ENCODE data around the gene ZBTB17. TPM values are rescaled to one million over a fixed set of nuclear protein-coding genes. Genes with fewer than 3 reads are reported as not detected.

Gene ZBTB17
- total RNA-seq, 2 experiments from 2014 or later = 52.9 to 53.4 TPM

GRCh38 chr1:15911927-15912326 is 64.0 kb downstream of the ZBTB17 start:
- Histone ChIP-seq H3K79me2 (ENCODE audit: insufficient read depth, low read depth, low read length) (peaks cover 98% of the 10 kb centered on the region), H3K4me1 (ENCODE audit: insufficient read depth, low read length, poor library complexity, severe bottlenecking) (no peaks in the 10 kb centered on the region), H3K9me2 (ENCODE audit: insufficient read depth, low read length) (no peaks in the 10 kb centered on the region), H3K4me2 (ENCODE audit: low read length) (no peak overlapping the region), H4K20me1 (ENCODE audit: insufficient read depth, low read length) (peaks cover 21% of the 10 kb centered on the region; the same call in 1 of the 2 replicates), H3K36me3 (ENCODE audit: insufficient read depth, low read length) (peaks cover 96% of the 10 kb centered on the region), H3K27ac (ENCODE audit: low read depth, low read length, poor library complexity, severe bottlenecking) (no peak overlapping the region), H3K9me3 (ENCODE audit: low read length) (no peaks in the 10 kb centered on the region), H3K4me3 (ENCODE audit: low read depth, low read length, poor library complexity, severe bottlenecking) (no peak overlapping the region), H2AFZ (ENCODE audit: low read length) (no peak overlapping the region)
- POLR2A ChIA-PET = no interaction called here
- TSS peak; percentile 24 for BruUV-seq (replicated peaks)
- intact Hi-C loops (cut with micrococcal nuclease; ENCODE audit: unreplicated experiment) = no loop called here
- TF ChIP-seq EZH2phosphoT487 (IDR thresholded peaks at IDR 0.05; ENCODE audit: borderline replicate concordance, low read depth, low read length) = no peak
- no peak for TF ChIP-seq CTCF (conservative IDR thresholded peaks at IDR 0.05; ENCODE audit: low read length)
- CTCF ChIA-PET (ENCODE audit: unreplicated experiment) = no interaction called here
- no peak for DNase-seq (ENCODE audit: low spot score)

- Histone ChIP-seq H3K4me1 (ENCODE audit: insufficient read depth, low read length, poor library complexity, severe bottlenecking) (no peaks in the 10 kb centered on the region), H3K9me3 (ENCODE audit: low read length) (no peaks in the 10 kb centered on the region), H3K36me3 (ENCODE audit: insufficient read depth, low read length) (peaks cover 93% of the 10 kb centered on the region), H3K9me2 (ENCODE audit: insufficient read depth, low read length) (no peaks in the 10 kb centered on the region), H3K79me2 (ENCODE audit: insufficient read depth, low read depth, low read length) (peaks cover 98% of the 10 kb centered on the region), H3K4me2 (ENCODE audit: low read length) (no peak overlapping the region), H4K20me1 (ENCODE audit: insufficient read depth, low read length) (peaks cover 16% of the 10 kb centered on the region; the same call in 1 of the 2 replicates), H3K4me3 (ENCODE audit: low read depth, low read length, poor library complexity, severe bottlenecking) (no peak overlapping the region), H3K27ac (ENCODE audit: low read depth, low read length, poor library complexity, severe bottlenecking) (no peak overlapping the region), H2AFZ (ENCODE audit: low read length) (no peak overlapping the region)
- CTCF ChIA-PET (ENCODE audit: unreplicated experiment) = no interaction called here
- TF ChIP-seq CTCF (conservative IDR thresholded peaks at IDR 0.05; ENCODE audit: low read length) (no peak), EZH2phosphoT487 (IDR thresholded peaks at IDR 0.05; ENCODE audit: borderline replicate concordance, low read depth, low read length) (no peak)
- POLR2A ChIA-PET = no interaction called here
- DNase-seq (ENCODE audit: low spot score) = no peak
- intact Hi-C loops (cut with micrococcal nuclease; ENCODE audit: unreplicated experiment) = no loop called here
- BruUV-seq (replicated peaks) = no TSS peak
These were observed 64.8 kb downstream of the ZBTB17 start for GRCh38 chr1:15911141-15911540.

GRCh38 chr1:15908597-15908996 is 67.3 kb downstream of the ZBTB17 start:
- no peak for TF ChIP-seq EZH2phosphoT487 (IDR thresholded peaks at IDR 0.05; ENCODE audit: borderline replicate concordance, low read depth, low read length)
- no peak for TF ChIP-seq CTCF (conservative IDR thresholded peaks at IDR 0.05; ENCODE audit: low read length)
- no peak overlapping the region for H2AFZ ChIP-seq (ENCODE audit: low read length)
- no peak overlapping the region for H3K4me3 ChIP-seq (ENCODE audit: low read depth, low read length, poor library complexity, severe bottlenecking)
- DNase-seq (ENCODE audit: low spot score) = no peak
- no TSS peak for BruUV-seq (replicated peaks)
- intact Hi-C loops (cut with micrococcal nuclease; ENCODE audit: unreplicated experiment) = no loop called here
- peaks cover 98% of the 10 kb centered on the region for H3K79me2 ChIP-seq (ENCODE audit: insufficient read depth, low read depth, low read length)
- peaks cover 74% of the 10 kb centered on the region for H3K36me3 ChIP-seq (ENCODE audit: insufficient read depth, low read length)
- H4K20me1 ChIP-seq (ENCODE audit: insufficient read depth, low read length) = peaks cover 13% of the 10 kb centered on the region; the same call in 1 of the 2 replicates
- ChIA-PET POLR2A (no interaction called here), CTCF (ENCODE audit: unreplicated experiment) (no interaction called here)
- no peaks in the 10 kb centered on the region for H3K4me1 ChIP-seq (ENCODE audit: insufficient read depth, low read length, poor library complexity, severe bottlenecking)
- no peak overlapping the region for H3K4me2 ChIP-seq (ENCODE audit: low read length)
- no peak overlapping the region for H3K27ac ChIP-seq (ENCODE audit: low read depth, low read length, poor library complexity, severe bottlenecking)
- no peaks in the 10 kb centered on the region for H3K9me3 ChIP-seq (ENCODE audit: low read length)
- no peaks in the 10 kb centered on the region for H3K9me2 ChIP-seq (ENCODE audit: insufficient read depth, low read length)

Data from OCI-LY7 (cell line).